IPS-15b (cell line): ENCODE measurements around the gene NCL.

Source experiments
- H3K27me3 ChIP-seq: one replicate; pipeline ENCODE4 v1.6.1; 2013; ENCODE audit warnings: low read length; ENCODE audit not compliant: control insufficient read depth, insufficient read depth
- H3K36me3 ChIP-seq: one replicate; pipeline ENCODE4 v1.6.1; 2013; ENCODE audit warnings: low read length; ENCODE audit not compliant: control insufficient read depth, insufficient read depth
- H3K4me1 ChIP-seq: one replicate; pipeline ENCODE4 v1.6.1; 2013; ENCODE audit warnings: mild to moderate bottlenecking, low read length; ENCODE audit not compliant: control insufficient read depth, insufficient read depth
- H3K4me3 ChIP-seq: one replicate; pipeline ENCODE4 v1.5.1; 2013; ENCODE audit warnings: low read depth, low read length
- H3K9ac ChIP-seq: one replicate; pipeline ENCODE4 v1.6.1; 2013; ENCODE audit warnings: low read depth, mild to moderate bottlenecking, low read length
- H3K9me3 ChIP-seq: one replicate; pipeline ENCODE4 v1.6.1; 2013; ENCODE audit warnings: mild to moderate bottlenecking, low read length; ENCODE audit not compliant: control insufficient read depth, insufficient read depth

NCL gene

GRCh38 chr2:231425291-231425810, 38.9 kb downstream of the NCL start:
- Histone ChIP-seq H3K27me3 (peaks cover 13% of the 10 kb centered on the region), H3K9ac (no peak overlapping the region), H3K36me3 (no peaks in the 10 kb centered on the region), H3K4me1 (peaks cover 5% of the 10 kb centered on the region), H3K9me3 (no peaks in the 10 kb centered on the region), H3K4me3 (no peak overlapping the region)

GRCh38 chr2:231423176-231423575, 41.1 kb downstream of the NCL start:
- Histone ChIP-seq H3K27me3 (peaks cover 13% of the 10 kb centered on the region), H3K9me3 (no peaks in the 10 kb centered on the region), H3K36me3 (no peaks in the 10 kb centered on the region), H3K9ac (no peak overlapping the region), H3K4me3 (no peak overlapping the region), H3K4me1 (peaks cover 5% of the 10 kb centered on the region)

GRCh38 chr2:231422056-231422455, 42.2 kb downstream of the NCL start:
- Histone ChIP-seq H3K9ac (no peak overlapping the region), H3K4me3 (no peak overlapping the region), H3K4me1 (peaks cover 5% of the 10 kb centered on the region), H3K9me3 (no peaks in the 10 kb centered on the region), H3K36me3 (no peaks in the 10 kb centered on the region), H3K27me3 (peaks cover 11% of the 10 kb centered on the region)

GRCh38 chr2:231421051-231421580, 43.2 kb downstream of the NCL start:
- Histone ChIP-seq H3K4me1 (peaks cover 4% of the 10 kb centered on the region), H3K9me3 (no peaks in the 10 kb centered on the region), H3K36me3 (no peaks in the 10 kb centered on the region), H3K4me3 (no peak overlapping the region), H3K9ac (no peak overlapping the region), H3K27me3 (peaks cover 4% of the 10 kb centered on the region)

GRCh38 chr2:231418820-231419640, 45.3 kb downstream of the NCL start:
- peaks cover under 1% of the 10 kb centered on the region for H3K27me3 ChIP-seq
- peaks cover 3% of the 10 kb centered on the region for H3K4me1 ChIP-seq
- H3K9me3 ChIP-seq: no peaks in the 10 kb centered on the region
- H3K36me3 ChIP-seq: no peaks in the 10 kb centered on the region
- no peak overlapping the region for H3K4me3 ChIP-seq
- no peak overlapping the region for H3K9ac ChIP-seq

- no peaks in the 10 kb centered on the region for H3K9me3 ChIP-seq
Observed at GRCh38 chr2:231415029-231415428, 49.3 kb downstream of the NCL start.

GRCh38 chr2:231413921-231414476, 50.3 kb downstream of the NCL start:
- H3K36me3 ChIP-seq: no peaks in the 10 kb centered on the region
- peaks cover 11% of the 10 kb centered on the region for H3K4me1 ChIP-seq
- H3K4me3 ChIP-seq: peak overlapping the region; percentile 16
- no peaks in the 10 kb centered on the region for H3K27me3 ChIP-seq
- no peaks in the 10 kb centered on the region for H3K9me3 ChIP-seq
- no peak overlapping the region for H3K9ac ChIP-seq

More at GRCh38 chr2:231415029-231415428, 49.3 kb downstream of the NCL start:
- Histone ChIP-seq H3K9ac (no peak overlapping the region), H3K4me3 (no peak overlapping the region), H3K36me3 (no peaks in the 10 kb centered on the region), H3K27me3 (no peaks in the 10 kb centered on the region), H3K4me1 (peaks cover 11% of the 10 kb centered on the region)

GRCh38 chr2:231413456-231413855, 50.8 kb downstream of the NCL start:
- Histone ChIP-seq H3K27me3 (no peaks in the 10 kb centered on the region), H3K36me3 (no peaks in the 10 kb centered on the region), H3K4me1 (peaks cover 11% of the 10 kb centered on the region), H3K9me3 (no peaks in the 10 kb centered on the region), H3K9ac (no peak overlapping the region), H3K4me3 (peak overlapping the region; percentile 18)

GRCh38 chr2:231412618-231412963, 51.7 kb downstream of the NCL start:
- Histone ChIP-seq H3K4me1 (peaks cover 11% of the 10 kb centered on the region), H3K27me3 (no peaks in the 10 kb centered on the region), H3K9ac (no peak overlapping the region), H3K36me3 (no peaks in the 10 kb centered on the region), H3K9me3 (no peaks in the 10 kb centered on the region), H3K4me3 (no peak overlapping the region)

GRCh38 chr2:231411831-231412617, 52.3 kb downstream of the NCL start:
- peak overlapping the region; percentile 48 for H3K4me3 ChIP-seq
- no peaks in the 10 kb centered on the region for H3K9me3 ChIP-seq
- H3K27me3 ChIP-seq: no peaks in the 10 kb centered on the region
- H3K9ac ChIP-seq: peak overlapping the region; percentile 70
- peaks cover 11% of the 10 kb centered on the region for H3K4me1 ChIP-seq
- H3K36me3 ChIP-seq: no peaks in the 10 kb centered on the region

- Histone ChIP-seq H3K27me3 (no peaks in the 10 kb centered on the region), H3K36me3 (no peaks in the 10 kb centered on the region), H3K9me3 (no peaks in the 10 kb centered on the region), H3K4me1 (peaks cover 11% of the 10 kb centered on the region), H3K9ac (no peak overlapping the region), H3K4me3 (peak overlapping the region; percentile 48)
Observed at GRCh38 chr2:231411237-231411636, 53.0 kb downstream of the NCL start.
